NCI-H1105 (cell line): ENCODE data around the gene TMEM176A.
"Not testable (repeated sequence)": the region's sequence is repeated elsewhere in the genome, so short reads cannot be mapped to it uniquely, and the experiment has no call there.

Source experiments
- DNase-seq: peaks from one replicate; lab custom pipeline; 2025; lab: John Stamatoyannopoulos, UW

Gene TMEM176A, protein sequence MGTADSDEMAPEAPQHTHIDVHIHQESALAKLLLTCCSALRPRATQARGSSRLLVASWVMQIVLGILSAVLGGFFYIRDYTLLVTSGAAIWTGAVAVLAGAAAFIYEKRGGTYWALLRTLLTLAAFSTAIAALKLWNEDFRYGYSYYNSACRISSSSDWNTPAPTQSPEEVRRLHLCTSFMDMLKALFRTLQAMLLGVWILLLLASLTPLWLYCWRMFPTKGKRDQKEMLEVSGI

DNA sequence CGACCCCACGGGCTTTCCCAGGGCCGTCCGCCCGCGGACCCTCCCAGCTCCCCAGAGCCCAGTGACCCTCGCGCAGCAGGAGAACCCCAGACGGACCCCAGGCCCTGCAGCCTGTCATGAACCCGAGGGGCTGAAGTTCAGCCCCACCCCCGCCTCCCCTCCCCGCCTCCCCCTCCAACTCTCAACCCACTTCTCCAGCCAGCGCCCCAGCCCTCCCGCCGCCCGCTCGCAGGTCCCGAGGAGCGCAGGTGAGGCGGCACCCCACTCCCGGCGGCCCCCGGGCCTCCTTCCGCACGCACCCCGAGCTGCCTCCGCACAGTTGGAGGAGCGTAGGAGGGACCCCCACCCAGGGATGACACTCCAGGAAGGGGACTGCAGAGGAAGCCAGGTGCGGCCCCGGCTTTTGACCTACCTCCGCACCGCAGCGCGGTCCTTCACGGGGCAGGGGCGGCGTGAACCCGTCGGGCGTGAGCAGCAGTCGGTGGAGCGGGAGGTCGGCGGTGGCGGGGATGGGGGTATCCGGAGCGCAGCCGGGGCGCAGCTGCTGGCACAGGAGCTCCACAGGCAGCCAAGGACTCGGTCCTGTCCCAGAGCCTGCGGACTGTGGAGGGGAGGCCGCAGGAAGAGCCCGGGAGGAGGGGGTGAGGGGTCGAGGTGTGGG, at the start of gene TMEM176A:
Gene TMEM176A, plus strand, starts transcription at position 189 of the 661 bp plus-strand sequence. CDS start 782 bp downstream, outside the sequence.
- DNase-seq: peak; percentile 5

DNA sequence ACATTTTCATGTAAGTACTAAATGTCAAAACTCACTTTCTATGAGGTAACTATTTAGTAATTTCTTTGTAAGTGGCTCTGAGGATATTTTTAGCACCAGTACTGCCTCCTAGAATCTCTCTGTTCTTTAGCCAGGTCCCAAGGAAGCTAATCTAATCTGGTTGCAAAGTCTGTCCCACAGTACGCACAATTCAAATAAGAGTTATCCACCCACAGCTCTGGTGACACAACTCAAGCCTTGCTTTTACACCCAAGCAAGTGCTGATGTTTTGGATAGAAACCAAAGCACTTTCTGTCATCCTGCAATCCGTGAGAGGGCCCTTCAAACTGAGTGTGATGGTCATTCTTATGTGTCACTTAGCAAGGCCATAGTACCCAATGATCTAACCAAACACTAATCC, 48.9 kb upstream of the TMEM176A start:
- DNase-seq: no peak

DNA sequence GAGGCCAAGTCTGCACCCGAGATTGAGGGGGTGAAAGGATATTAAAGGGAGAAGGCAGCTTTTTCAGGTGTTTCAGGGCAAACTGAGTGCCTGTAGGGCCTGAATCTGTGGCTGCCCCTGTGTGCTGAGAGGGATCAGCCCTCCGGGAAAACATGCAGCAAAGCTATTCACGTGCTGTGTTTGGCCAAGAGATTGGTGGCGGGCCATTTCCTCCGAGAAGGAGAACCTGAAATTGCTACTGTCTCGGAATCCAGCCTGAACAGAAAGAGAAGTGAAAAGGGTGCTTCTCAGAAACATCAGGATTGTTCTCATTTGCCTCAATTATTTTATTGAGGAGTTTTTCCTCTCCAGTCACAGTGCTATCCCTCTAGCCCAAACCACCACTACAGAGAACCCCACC, 47.3 kb upstream of the TMEM176A start:
- DNase-seq: no peak

DNA sequence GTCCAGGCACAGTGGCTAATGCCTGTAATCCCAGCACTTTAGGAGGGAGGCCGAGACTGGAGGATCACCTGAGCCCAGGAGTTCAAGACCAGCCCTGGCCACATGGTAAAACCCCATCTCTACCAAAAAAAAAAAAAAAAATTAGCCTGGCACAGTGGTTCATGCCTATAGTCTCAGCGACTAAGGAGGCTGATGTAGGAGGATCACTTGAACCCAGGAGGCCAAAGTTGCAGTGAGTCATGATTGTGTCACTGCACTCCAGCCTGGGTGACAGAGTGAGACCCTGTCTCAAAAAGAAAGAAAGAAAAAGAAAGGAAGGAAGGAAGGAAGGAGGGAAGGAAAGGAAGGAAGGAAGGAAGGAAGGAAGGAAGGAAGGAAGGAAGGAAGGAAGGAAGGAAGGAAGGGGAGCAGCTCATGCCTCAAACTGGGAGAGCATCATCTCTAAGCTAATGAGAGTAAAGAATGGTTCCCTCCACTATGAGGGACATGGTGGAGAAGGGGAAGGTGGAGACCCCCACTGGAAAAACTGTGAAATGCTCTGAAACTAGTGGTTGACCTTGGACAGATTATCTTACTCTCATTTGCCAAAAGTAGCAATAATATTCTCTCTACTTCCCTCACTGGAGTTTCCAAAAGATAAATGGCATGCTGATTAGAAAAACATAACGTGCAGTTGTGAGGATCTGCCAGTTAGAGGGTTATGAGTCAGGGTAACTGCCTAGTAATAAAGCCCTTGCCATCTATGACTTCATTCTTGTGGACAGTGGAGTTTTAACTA, 46.6 kb upstream of the TMEM176A start:
- no peak for DNase-seq

DNA sequence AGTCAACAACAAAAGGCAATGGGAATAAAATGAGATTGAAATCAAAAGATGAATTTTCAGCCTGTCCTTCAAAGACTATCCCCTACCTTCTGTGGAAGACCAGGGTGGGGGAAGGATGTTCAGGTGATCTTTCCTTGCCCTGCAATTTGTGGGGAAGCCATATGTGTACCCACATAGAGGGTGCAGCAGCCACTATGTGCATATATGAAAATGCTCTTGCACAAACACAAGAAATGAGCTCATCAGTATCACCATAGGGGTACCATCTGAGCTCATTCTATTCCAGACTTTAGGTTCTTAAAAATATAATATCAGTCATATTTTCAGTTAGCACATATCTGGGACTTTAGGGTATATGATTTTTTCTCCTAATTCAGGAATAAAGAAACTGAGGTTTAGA, 45.6 kb upstream of the TMEM176A start:
- DNase-seq: no peak

DNA sequence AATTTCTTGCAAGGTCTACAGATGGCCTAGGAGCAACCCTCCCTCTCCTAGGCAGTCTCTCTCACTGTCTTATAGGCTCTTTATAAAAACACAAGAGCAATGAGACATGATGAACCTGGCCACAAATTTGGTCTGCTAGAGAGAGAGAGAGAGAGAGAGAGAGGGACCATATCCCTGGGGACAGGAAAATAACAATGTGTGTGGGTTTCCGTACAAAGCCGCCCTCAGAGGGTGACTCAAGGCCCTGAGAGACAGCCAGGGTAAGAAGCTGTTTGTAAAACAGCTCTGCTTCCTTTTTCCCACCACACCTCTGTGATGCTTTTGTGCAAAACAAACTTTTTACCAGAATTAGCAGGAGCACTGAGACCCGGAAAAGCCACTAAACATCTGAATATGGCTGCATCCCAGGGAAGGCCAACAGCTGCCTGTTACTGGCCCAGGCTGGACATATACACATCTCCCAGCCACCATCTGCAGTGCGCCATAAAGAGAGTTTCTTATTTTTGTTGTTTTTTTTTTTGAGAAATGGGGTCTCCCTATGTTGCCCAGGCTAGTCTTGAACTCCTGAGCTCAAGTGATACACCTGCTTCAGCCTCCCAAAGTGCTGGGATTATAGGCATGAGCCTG, 45.0 kb upstream of the TMEM176A start:
- no peak for DNase-seq

DNA sequence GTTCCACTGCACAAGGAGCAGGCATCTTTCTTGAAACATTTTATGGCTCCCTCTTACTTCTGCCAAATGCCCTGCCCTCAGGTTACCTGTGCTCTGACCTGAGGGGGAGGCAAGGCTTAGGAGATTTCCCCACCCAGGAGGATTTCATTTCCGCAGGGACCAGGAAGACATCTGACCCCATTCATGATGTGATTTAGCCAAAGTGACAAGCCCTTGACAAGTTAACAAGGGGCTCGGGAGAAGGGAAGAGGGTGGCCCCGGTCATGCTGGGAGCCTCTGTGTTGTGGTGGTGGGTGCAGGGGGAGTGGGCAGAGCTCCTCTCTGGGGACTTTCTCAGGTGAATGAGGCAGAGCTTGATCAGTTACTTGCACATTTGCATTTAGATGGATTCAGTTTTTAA, 44.4 kb upstream of the TMEM176A start:
- no peak for DNase-seq

DNA sequence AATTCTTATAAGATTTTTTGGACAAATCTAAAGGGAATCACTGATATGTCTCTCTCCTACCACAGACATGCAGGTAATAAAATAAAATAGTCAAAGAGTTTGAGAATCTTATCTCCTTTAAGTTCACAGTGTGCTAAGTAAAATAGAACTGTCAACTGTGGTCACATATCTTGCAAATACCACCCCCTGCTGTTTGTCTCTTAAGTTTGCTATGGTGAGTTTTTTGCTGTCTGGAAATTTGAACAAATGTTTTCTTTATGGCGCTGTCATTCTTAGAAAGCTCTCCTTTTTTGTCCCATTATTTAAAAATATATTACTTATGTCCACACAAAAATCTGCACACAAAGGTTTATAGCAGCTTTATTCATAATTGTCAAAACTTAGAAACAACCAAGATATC, 43.7 kb upstream of the TMEM176A start:
- DNase-seq: no peak

DNA sequence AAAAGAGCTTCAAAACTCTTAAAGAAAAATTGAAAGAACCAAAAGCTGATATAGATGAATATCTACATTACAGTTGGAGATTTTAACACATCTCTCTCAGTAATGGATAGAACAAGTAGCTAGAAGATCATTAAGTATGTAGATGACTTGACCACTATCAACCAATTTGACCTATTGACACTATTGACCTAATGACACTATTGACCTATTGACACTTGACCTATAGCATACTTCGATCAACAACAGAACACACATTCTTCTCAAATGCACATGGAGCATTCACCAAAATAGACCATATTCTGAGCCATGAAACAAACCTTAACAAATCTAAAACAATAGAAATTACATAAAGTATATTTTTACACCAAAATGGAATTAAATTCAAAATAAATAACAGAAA, 41.1 kb upstream of the TMEM176A start:
- no peak for DNase-seq

DNA sequence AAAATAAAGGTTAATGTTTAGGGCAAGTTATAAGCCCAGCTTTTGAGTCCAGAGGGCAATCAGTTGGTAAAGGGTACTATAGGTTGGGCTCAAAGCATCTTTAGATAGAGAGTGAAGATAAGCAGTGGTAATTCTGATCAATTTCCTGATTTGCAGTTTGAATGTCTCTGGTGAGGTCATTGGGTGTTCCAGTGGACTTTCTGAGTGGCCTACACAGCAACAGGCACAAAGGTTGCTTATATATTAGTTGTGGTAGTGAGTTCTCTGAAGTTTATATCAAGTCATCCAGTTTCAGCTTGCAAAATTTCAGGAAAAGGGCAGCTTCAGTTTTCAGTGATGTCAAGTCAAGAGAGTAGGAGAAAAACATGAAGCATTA, 34.2 kb upstream of the TMEM176A start:
- no peak for DNase-seq

DNA sequence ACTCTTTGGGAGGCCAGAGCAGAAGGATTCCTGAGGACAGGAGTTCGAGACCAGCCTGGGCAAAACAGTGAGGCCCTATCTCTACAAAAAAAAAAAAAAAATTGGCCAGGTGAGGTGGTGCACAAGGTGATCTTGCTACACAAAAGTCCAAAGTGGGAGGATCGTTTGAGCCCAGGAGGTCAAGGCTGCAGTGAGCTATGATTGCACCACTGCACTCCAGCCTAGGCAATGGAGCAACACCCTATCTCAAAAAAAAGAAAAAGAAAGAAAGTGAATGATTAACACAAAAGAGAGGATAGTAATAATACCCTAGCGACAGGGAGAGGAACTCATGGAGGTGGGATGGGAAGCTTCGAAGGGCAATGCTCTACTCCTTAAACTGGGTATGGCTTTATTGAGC, 30.8 kb upstream of the TMEM176A start:
- no peak for DNase-seq

DNA sequence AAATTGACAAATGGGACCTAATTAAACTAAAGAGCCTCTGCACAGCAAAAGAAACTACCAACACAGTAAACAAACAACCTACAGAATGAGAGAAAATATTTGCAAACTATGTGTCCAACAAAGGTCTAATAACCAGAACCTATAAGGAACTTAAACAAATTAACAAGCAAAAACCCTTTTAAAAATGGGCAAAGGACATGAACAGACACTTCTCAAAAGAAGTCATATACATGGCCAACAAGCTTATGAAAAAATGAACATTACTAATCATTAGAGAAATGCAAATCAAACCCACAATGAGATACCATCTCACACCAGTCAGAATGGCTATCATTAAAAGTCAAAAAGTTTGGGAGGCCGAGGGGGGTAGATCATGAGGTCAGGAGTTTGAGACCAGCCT, 26.4 kb upstream of the TMEM176A start:
- DNase-seq: not testable (repeated sequence)

DNA sequence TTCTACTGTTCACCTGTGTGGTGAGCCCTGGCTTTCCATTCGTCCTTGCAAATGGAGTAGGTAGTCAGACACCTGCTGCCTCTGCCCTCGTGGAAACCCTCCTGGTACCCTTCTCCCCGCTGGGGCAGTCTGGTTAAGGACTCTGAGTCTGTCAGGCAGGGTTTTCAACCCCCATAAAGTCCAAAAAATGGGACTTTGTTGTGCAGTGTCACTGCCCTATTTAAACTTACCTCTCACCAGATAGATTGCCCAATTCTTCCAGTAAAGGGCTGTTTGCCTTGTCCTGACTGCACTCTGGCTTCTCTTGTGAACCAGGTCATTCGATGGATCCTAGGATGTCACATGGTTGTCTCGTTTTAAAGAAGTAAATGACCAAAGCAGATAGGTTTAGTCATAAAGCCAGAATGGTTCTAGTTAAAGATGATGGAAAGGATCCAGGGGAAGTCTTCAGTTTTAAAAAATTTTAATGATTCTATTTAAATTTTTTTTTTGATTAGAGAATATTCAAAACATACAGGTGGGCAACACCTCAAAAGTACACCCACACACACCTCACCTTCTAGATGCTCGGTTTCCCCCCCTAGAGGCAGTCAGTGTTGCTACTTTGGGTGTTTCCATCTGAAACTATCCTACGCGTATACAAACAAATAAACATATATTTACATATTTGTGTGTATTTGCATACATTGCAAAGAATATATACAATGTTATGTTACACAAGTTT, 22.4 kb upstream of the TMEM176A start:
- no peak for DNase-seq

DNA sequence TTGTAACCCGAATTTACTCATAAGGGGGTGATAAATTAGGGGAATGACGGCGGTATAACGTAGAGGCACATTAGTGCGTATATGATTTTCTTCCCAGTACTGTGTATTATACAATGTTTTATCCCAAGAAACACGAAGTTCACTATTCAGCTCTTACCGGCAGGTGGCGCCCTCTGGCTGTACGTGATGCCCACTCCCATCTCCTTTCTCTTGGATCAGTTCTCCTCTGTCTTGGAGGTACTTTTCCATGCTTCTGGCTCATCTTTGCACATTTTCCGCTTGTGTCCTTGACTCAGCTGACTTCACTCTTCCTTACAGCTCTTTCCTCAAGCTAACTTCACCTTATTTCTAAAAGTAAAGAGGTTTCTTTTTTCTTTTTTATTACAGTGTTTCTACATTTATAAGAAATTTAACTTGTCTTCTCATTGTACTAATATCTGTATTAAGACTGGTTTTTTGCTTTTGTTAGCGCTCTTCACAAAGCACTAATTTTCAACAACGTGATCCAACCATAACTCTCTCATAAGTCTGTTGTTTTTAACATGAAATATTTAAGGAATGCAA, 21.7 kb upstream of the TMEM176A start:
- DNase-seq: peak; percentile 68

DNA sequence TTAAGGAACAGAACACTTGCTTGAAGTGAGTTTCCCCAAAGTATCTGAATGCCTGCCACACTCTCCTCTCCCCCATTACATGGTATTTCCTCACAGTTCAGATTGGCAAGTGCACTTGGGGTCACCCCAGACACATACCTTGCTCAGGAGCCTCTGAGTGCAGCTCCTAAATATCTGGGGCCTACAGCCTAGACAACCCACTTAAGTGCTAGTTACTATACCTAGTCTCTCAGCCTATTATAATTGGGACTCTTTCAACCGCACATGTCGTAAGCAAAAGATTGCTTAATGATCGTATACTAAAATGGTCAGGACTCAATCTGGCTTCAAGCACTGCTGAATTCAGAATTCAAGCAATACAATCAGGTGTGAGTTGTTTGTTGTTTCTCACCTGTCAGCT, 20.3 kb upstream of the TMEM176A start:
- DNase-seq: no peak

DNA sequence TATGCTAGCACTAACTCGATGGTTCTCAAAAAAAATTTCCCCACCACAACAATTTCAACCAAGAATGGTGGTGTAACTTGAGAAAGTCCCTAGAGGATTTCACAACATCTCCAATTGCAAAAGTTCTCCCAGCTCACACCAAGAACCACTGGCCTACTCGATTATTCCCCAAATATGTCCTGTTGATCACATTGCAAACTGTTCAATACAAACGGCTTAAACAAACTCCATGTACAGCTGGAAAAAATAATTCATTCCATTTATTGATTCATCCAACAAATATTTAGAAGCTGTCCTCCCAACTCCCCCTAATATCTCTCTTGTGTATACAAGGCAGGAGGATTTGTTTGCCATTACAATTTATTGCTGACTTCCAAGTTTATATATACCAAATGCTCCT, 19.5 kb upstream of the TMEM176A start:
- DNase-seq: no peak

DNA sequence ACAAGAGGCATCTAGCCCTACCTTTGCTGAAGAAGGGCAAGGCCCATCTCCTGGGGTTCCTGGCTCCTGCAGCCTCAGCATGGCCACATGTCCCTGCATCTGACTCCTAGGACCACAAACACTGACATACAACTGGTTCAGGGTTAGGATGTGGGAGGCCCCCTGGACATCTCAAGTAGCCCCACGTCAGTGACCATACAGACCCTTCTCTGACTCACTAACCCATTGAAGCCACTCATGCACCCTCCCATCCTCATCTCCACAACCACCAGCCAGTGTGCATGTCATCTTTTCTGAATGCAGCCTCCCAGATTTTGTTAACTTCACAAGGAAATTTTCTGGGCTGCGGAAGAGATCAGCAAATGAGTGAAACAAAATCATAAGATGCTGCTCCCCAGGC, 18.6 kb upstream of the TMEM176A start:
- no peak for DNase-seq

DNA sequence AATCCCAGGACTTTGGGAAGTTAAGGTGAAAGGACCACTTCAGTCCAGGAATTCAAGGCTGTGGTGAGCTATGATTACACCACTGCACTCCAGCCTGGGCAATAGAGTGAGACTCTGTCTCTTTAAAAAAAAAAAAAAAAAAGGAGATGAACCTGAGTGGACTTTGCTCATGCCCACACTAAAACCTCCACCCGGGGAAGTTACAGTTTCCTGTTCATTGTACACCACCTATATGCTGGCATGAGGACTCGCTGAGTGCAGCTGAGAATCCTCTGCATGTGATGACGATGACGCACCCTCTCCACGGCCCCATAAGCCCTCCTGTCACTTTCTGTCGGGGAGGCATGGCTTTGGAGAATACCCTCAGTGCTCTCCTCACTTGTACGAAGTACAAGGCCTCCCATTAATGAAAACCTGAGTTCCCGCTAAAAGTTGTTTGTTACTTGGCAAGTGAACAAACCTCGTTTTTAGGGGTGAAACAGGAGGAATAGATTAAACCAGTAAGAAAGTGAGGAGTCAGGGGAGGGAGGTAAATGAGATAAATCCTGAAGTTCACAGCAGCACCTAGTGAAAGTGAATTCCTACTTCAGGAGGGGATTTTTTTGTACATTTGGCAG, 16.3 kb upstream of the TMEM176A start:
- no peak for DNase-seq

DNA sequence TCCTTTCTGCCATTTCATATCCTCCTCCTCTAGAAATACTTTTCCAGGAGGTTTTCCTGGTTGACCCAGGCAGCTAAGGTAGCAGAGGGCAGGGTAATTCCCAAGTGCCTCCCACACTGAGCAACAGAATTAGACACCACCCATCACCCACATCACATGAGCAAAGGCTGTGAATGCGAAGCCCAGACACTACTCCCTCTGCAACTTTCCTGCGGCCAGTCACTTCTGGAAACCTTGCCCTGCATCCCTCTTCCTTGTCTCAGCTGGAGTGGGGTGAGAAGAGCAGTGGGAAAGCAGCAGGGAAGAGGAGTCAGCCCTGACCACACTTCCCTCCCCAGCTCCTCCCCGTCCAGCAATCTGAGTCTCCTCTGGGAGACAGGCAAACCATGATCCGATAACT, 15.6 kb upstream of the TMEM176A start:
- DNase-seq: no peak

DNA sequence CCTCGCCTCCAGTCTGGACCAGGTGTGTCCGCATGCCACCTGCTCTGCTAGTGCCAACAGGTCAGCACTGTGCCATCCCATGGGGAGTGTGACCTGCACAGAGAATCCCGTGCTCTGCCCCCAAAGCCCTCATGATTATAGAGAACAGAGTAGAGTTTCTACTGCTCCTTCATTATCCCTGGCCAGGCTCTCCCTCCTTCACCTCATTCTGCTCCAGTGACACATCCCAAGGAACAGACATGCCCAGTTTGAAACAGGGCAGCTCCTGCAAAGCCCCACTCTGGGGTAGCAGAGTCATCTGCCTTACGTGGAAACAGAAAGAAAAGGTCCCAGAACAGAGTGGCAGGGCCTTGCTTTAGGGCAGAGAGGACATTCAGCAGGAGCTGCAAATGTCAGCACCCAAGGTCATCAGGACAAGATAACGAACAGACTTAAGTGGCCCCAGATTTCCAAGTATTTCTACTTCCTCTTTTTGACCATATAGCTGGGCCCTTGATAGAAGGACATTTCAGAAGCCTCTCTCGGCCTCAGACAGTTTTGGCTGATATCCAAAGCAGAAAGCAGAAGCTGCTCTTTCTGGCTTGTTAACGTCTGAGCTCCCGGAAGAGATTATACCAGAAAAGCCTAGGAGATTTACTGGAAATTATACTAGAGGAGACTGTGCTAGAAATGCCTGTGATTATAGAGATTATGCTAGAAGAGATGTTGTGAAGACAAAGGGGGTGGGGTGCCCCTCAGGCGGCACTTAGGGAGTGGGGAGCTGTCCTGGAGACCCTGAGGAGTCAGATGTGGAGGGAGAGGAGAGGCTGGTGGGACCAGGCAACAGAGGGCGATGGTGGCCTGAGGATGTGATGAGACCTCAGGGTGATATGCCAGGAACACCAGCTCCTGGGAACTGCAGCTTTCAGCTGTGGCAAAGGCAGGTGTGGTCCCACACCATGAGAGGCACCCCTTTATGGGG, 13.0 kb upstream of the TMEM176A start:
- DNase-seq: no peak
